Liver (tissue), 9 donors: ENCODE data around the gene LRMDA. TPM values are rescaled to one million over a fixed set of nuclear protein-coding genes. Genes with fewer than 3 reads are reported as not detected.
"Not testable (repeated sequence)": the region's sequence is repeated elsewhere in the genome, so short reads cannot be mapped to it uniquely, and the experiment has no call there.

Experiments
- DNase-seq: peaks from one replicate; pipeline ENCODE4 v3.0.0-alpha.2; 2017; ENCODE audit warnings: low spot score
- H3K27ac ChIP-seq, 2 donors: one replicate each; pipeline ENCODE4 v1.7.0; 2013; ENCODE audit warnings: inconsistent platforms in 2 of 2, low read length in 2 of 2, control low read depth in 1 of 2, low read depth in 1 of 2, mild to moderate bottlenecking in 1 of 2
- H3K27me3 ChIP-seq, 4 donors: one replicate each; pipeline versions ENCODE4 v1.6.1 to v1.7.0; 2013; ENCODE audit warnings: low read length in 3 of 4, inconsistent platforms in 1 of 4, mild to moderate bottlenecking in 1 of 4, moderate library complexity in 1 of 4; ENCODE audit not compliant: control insufficient read depth in 4 of 4, insufficient read depth in 4 of 4
- H3K36me3 ChIP-seq, 4 donors: one replicate each; pipeline versions ENCODE4 v1.6.1 to v1.7.0; 2013; ENCODE audit warnings: low read length in 3 of 4, mild to moderate bottlenecking in 3 of 4, low read depth in 1 of 4, moderate library complexity in 1 of 4; ENCODE audit not compliant: control insufficient read depth in 4 of 4, insufficient read depth in 3 of 4
- H3K4me1 ChIP-seq, 4 donors: one replicate each; pipeline versions ENCODE4 v1.6.1 to v1.7.0; 2013; ENCODE audit warnings: low read length in 3 of 4, mild to moderate bottlenecking in 3 of 4, moderate library complexity in 1 of 4; ENCODE audit not compliant: control insufficient read depth in 4 of 4, insufficient read depth in 4 of 4
- H3K4me3 ChIP-seq, 3 donors: one replicate each; pipeline versions ENCODE4 v1.6.1 to v1.7.0; 2013; ENCODE audit warnings: low read length in 3 of 3, control low read depth in 1 of 3, low read depth in 1 of 3, mild to moderate bottlenecking in 1 of 3
- H3K9ac ChIP-seq, 2 donors: one replicate each; pipeline ENCODE4 v1.7.0; 2013; ENCODE audit warnings: low read length in 2 of 2, mild to moderate bottlenecking in 2 of 2, moderate library complexity in 2 of 2, control low read depth in 1 of 2, low read depth in 1 of 2
- H3K9me3 ChIP-seq, 4 donors: one replicate each; pipeline versions ENCODE4 v1.6.1 to v1.7.0; 2013; ENCODE audit warnings: low read length in 3 of 4; ENCODE audit not compliant: control insufficient read depth in 4 of 4
- CTCF ChIP-seq: fragments of 150-350 bp; IDR thresholded peaks from 2 replicates; pipeline ENCODE4 v1.5.1; 2017; ENCODE audit warnings: improper control_type of control experiment, low read depth, low read length; ENCODE audit not compliant: missing input control
- EGR1 ChIP-seq, 2 donors: IDR thresholded peaks; 2 replicates each; pipeline ENCODE4 v1.6.1; 2016 to 2018; ENCODE audit warnings: antibody characterized with exemption in 2 of 2, low read depth in 2 of 2
- FOXA1 ChIP-seq: IDR thresholded peaks from 2 replicates; pipeline ENCODE4 v1.6.1; 2016; ENCODE audit warnings: antibody characterized with exemption
- FOXA2 ChIP-seq: IDR thresholded peaks from 2 replicates; pipeline ENCODE4 v1.6.1; 2016; ENCODE audit warnings: antibody characterized with exemption
- GABPA ChIP-seq, 2 donors: IDR thresholded peaks in 1 of 2; conservative IDR thresholded peaks in 1 of 2; 2 replicates each; pipeline ENCODE4 v1.6.1; 2016; ENCODE audit warnings: antibody characterized with exemption in 2 of 2, mild to moderate bottlenecking in 1 of 2, moderate library complexity in 1 of 2
- HNF4A ChIP-seq, 2 donors: conservative IDR thresholded peaks; 2 replicates each; pipeline ENCODE4 v1.6.1; 2016; ENCODE audit warnings: antibody characterized with exemption in 2 of 2, mild to moderate bottlenecking in 2 of 2
- HNF4G ChIP-seq: IDR thresholded peaks from 2 replicates; pipeline ENCODE4 v1.6.1; 2016; ENCODE audit warnings: antibody characterized with exemption
- JUND ChIP-seq, 2 donors: IDR thresholded peaks; 2 replicates each; pipeline ENCODE4 v1.6.1; 2016; ENCODE audit warnings: antibody characterized with exemption in 2 of 2
- MAX ChIP-seq: IDR thresholded peaks from 2 replicates; pipeline ENCODE4 v1.6.1; 2016; ENCODE audit warnings: antibody characterized with exemption
- RAD21 ChIP-seq, 2 donors: IDR thresholded peaks; 2 replicates each; pipeline ENCODE4 v1.6.1; 2016; ENCODE audit warnings: antibody characterized with exemption in 2 of 2, mild to moderate bottlenecking in 2 of 2
- REST ChIP-seq: IDR thresholded peaks from 2 replicates; pipeline ENCODE4 v1.6.1; 2016; ENCODE audit warnings: antibody characterized with exemption, mild to moderate bottlenecking
- RXRA ChIP-seq, 2 donors: IDR thresholded peaks; 2 replicates each; pipeline ENCODE4 v1.6.1; 2017 to 2018; ENCODE audit warnings: antibody characterized with exemption in 2 of 2, mild to moderate bottlenecking in 1 of 2
- SP1 ChIP-seq: IDR thresholded peaks from 2 replicates; pipeline ENCODE4 v1.6.1; 2018; ENCODE audit warnings: antibody characterized with exemption, mild to moderate bottlenecking
- TAF1 ChIP-seq: conservative IDR thresholded peaks from 2 replicates; pipeline ENCODE4 v1.6.1; 2016; ENCODE audit warnings: antibody characterized with exemption, mild to moderate bottlenecking
- YY1 ChIP-seq: IDR thresholded peaks from 2 replicates; pipeline ENCODE4 v1.6.1; 2016; ENCODE audit warnings: antibody characterized with exemption, mild to moderate bottlenecking
- ZBTB33 ChIP-seq: IDR thresholded peaks from 2 replicates; pipeline ENCODE4 v1.6.1; 2016; ENCODE audit warnings: antibody characterized with exemption
- WGBS: extraction: QIAGEN DNeasy Blood & Tissue Kit; methylation state at CpG from one replicate; pipeline ENCODE4 v1.1.7; 2013; 5-methylcytosine and 5-hydroxymethylcytosine counted together
- polyA plus RNA-seq, 2 donors: library from polyadenylated mRNA; stranded (reverse) in 1 of 2; unstranded in 1 of 2; fragments of 200-250 nt in 1 of 2; fragments of >200 nt in 1 of 2; fragmentation: Nextera tagmentation in 1 of 2; extraction: Ambion mirVana in 1 of 2; gene quantifications; one replicate each; pipeline versions ENCODE4 v1.2.1 to v1.2.3, GENCODE V29; 2013 to 2015
- total RNA-seq, 2 donors: library from RNA; depleted of rRNA; stranded (reverse); fragments of >200 nt; gene quantifications; one replicate each; pipeline ENCODE4 v1.2.3, GENCODE V29; 2014
- donor health status: healthy.
- donor health status: healthy.
- donor health status: healthy.
- donor health status: healthy.
- donor health status: healthy.

LRMDA gene
- total and polyA plus RNA-seq, 4 donors, result 7.9 to 15.8 (median 11.3) TPM

GRCh38 chr10:75746356-75746755, 314.9 kb downstream of the LRMDA start:
- 57% methylated on average over 5 of the region's 5 CpGs for WGBS
- no peak overlapping the region for H3K9ac ChIP-seq
- H3K4me1 ChIP-seq, result peaks cover 0 to 21% (median 8%) of the 10 kb centered on the region in 4 donors
- no peaks in the 10 kb centered on the region for H3K9me3 ChIP-seq
- DNase-seq, result no peak
- no peaks in the 10 kb centered on the region for H3K36me3 ChIP-seq
- H3K4me3 ChIP-seq, result no peak overlapping the region
- no peaks in the 10 kb centered on the region for H3K27me3 ChIP-seq
- no peak for TF ChIP-seq MAX
- TF ChIP-seq HNF4A (conservative IDR thresholded peaks at IDR 0.05), result peak in 1 of 2 donors; percentile 8
- TF ChIP-seq RXRA (IDR thresholded peaks at IDR 0.05), result no peak
- no peak for TF ChIP-seq REST
- TF ChIP-seq YY1, result no peak
- no peak for TF ChIP-seq ZBTB33
- no peak for TF ChIP-seq HNF4G
- TF ChIP-seq FOXA1, result no peak
- no peak for TF ChIP-seq TAF1
- no peak for TF ChIP-seq JUND (IDR thresholded peaks at IDR 0.05)
- no peak for TF ChIP-seq CTCF
- TF ChIP-seq SP1, result no peak
- peak; percentile 60 to 61 for TF ChIP-seq EGR1 (IDR thresholded peaks at IDR 0.05; ENCODE audit: low read depth in 2 of 2)
- no peak for TF ChIP-seq FOXA2
- peak in 1 of 2 donors; percentile 12 for TF ChIP-seq RAD21 (IDR thresholded peaks at IDR 0.05)
- no peak for TF ChIP-seq GABPA (IDR thresholded peaks at IDR 0.05 in 1 of 2, conservative IDR thresholded peaks at IDR 0.05 in 1 of 2)
- H3K27ac ChIP-seq, result peak overlapping the region in 1 of 2 donors; percentile 43

DNA sequence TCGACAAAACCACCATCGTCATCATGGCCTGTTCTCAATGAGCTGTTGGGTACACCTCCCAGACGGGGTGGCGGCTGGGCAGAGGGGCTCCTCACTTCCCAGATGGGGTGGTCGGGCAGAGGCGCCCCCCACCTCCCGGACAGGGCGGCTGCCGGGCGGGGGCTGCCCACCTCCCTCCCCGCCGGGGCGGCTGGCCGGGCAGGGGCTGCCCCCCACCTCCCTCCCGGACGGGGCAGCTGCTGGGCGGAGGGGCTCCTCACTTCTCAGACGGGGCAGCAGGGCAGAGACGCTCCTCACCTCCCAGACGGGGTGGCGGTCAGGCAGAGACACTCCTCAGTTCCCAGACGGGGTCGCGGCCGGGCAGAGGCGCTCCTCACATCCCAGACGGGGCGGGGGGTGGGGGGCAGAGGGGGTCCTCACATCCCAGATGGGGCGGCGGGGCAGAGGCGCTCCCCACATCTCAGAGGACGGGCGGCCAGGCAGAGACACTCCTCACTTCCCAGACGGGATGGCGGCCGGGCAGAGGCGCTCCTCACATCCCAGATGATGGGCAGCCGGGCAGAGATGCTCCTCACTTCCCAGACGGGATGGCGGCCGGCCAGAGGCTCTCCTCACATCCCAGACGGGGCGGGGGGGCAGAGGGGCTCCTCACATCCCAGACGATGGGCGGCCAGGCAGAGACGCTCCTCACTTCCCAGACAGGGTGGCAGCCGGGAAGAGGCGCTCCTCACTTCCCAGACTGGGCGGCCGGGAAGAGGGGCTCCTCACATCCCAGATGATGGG, 318.9 kb downstream of the LRMDA start:
- H3K4me1 ChIP-seq, result peaks cover 0 to 16% (median 7%) of the 10 kb centered on the region in 4 donors
- H3K27ac ChIP-seq, H3K36me3 ChIP-seq, H3K9me3 ChIP-seq, DNase-seq, H3K9ac ChIP-seq, H3K4me3 ChIP-seq, H3K27me3 ChIP-seq: not testable (repeated sequence)
- 97% methylated on average over 50 of the region's 50 CpGs for WGBS
